Upper lobe of right lung (tissue), 1 donor: ENCODE results near the gene CALML4. TPM values are rescaled to one million over a fixed set of nuclear protein-coding genes. Genes with fewer than 3 reads are reported as not detected.

ENCODE experiments used
- ATAC-seq: fragments of 200-7000 bp; cut with Tn5 transposase; one replicate; pipeline ENCODE4 v1.9.1; 2020; ENCODE audit warnings: mild to moderate bottlenecking, moderate library complexity
- DNase-seq: peaks from one replicate; pipeline ENCODE4 v3.0.0-alpha.2; 2020
- H3K27ac ChIP-seq: fragments of 200-600 bp; one replicate; pipeline ENCODE4 v1.8.0; 2022
- H3K27me3 ChIP-seq: fragments of 200-600 bp; one replicate; pipeline ENCODE4 v1.8.0; 2022; ENCODE audit warnings: mild to moderate bottlenecking
- H3K36me3 ChIP-seq: fragments of 200-600 bp; one replicate; pipeline ENCODE4 v1.8.0; 2022
- H3K4me1 ChIP-seq: fragments of 200-600 bp; one replicate; pipeline ENCODE4 v1.8.0; 2022
- H3K4me3 ChIP-seq: fragments of 200-600 bp; one replicate; pipeline ENCODE4 v1.8.0; 2022; ENCODE audit warnings: mild to moderate bottlenecking
- H3K9me3 ChIP-seq: fragments of 200-600 bp; one replicate; pipeline ENCODE4 v1.8.0; 2022
- CTCF ChIP-seq: fragments of 200-600 bp; IDR thresholded peaks from one replicate; pipeline ENCODE4 v1.8.0; 2022; ENCODE audit warnings: antibody characterized with exemption
- intact Hi-C: fragments of 100-400 bp; cut with DNase I; formaldehyde crosslinking; loops from one replicate; pipeline ENCODE4 v1.11.0; 2022
- total RNA-seq: library from RNA; stranded (reverse); fragmentation: NEBNext Ultra II Directional; extraction: Animal tissue kit (Norgen Biotek cat#: 25700); gene quantifications from one replicate; pipeline ENCODE4 v1.2.1, GENCODE V29; 2021
- donor health status: DM: no; HTN: yes; CAD: no; lungs with severe emphysema.

Gene CALML4
- total RNA-seq, 1 donor from 2014 or later = 4.5 TPM

- Histone ChIP-seq H3K4me3 (no peak overlapping the region), H3K27me3 (no peaks in the 10 kb centered on the region), H3K36me3 (peaks cover 67% of the 10 kb centered on the region), H3K27ac (no peak overlapping the region), H3K9me3 (no peaks in the 10 kb centered on the region), H3K4me1 (peaks cover 13% of the 10 kb centered on the region)
- TF ChIP-seq CTCF = no peak
- intact Hi-C loops = no loop called here
- ATAC-seq (peak; percentile 16), DNase-seq (no peak)
Measured at GRCh38 chr15:68191555-68191954, 13.6 kb downstream of the CALML4 start.

- no peak for TF ChIP-seq CTCF
Measured at GRCh38 chr15:68190048-68190447, 15.1 kb downstream of the CALML4 start.

DNA sequence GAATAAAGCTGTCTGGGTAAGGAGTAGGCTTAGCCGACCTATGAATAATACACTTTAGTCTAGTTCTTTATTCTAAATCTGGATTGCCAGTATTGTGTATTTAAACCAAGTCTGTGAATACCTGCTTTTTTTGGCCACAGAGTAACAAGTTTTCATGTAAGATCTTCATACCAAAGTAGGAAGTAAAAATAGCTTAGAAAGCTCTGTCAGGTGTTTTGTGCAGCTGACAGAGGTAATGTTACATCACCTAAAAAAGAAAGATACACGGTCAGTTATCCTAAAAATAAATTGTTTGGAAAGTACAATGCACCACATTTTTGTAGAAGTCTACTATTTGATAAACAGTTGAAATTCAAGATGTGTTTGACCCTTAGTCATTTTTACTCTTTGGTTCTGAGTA is 16.5 kb downstream of the CALML4 start:
- Histone ChIP-seq H3K4me1 (peaks cover 13% of the 10 kb centered on the region), H3K9me3 (no peaks in the 10 kb centered on the region), H3K4me3 (no peak overlapping the region), H3K27me3 (no peaks in the 10 kb centered on the region), H3K36me3 (peaks cover 92% of the 10 kb centered on the region), H3K27ac (no peak overlapping the region)
- no peak for TF ChIP-seq CTCF
- no peak for DNase-seq
- intact Hi-C loops = no loop called here
- no peak for ATAC-seq

More at GRCh38 chr15:68190048-68190447, 15.1 kb downstream of the CALML4 start:
- DNase-seq (no peak), ATAC-seq (no peak)
- Histone ChIP-seq H3K36me3 (peaks cover 82% of the 10 kb centered on the region), H3K9me3 (no peaks in the 10 kb centered on the region), H3K27ac (no peak overlapping the region), H3K4me3 (no peak overlapping the region), H3K4me1 (peaks cover 13% of the 10 kb centered on the region), H3K27me3 (no peaks in the 10 kb centered on the region)
- intact Hi-C loops = no loop called here

GRCh38 chr15:68187559-68187958 is 17.6 kb downstream of the CALML4 start:
- intact Hi-C loops = no loop called here
- ATAC-seq = peak; percentile 59
- TF ChIP-seq CTCF = no peak
- Histone ChIP-seq H3K4me3 (no peak overlapping the region), H3K36me3 (peaks cover 92% of the 10 kb centered on the region), H3K9me3 (no peaks in the 10 kb centered on the region), H3K27me3 (no peaks in the 10 kb centered on the region), H3K27ac (no peak overlapping the region), H3K4me1 (peaks cover 13% of the 10 kb centered on the region)
- no peak for DNase-seq

DNA sequence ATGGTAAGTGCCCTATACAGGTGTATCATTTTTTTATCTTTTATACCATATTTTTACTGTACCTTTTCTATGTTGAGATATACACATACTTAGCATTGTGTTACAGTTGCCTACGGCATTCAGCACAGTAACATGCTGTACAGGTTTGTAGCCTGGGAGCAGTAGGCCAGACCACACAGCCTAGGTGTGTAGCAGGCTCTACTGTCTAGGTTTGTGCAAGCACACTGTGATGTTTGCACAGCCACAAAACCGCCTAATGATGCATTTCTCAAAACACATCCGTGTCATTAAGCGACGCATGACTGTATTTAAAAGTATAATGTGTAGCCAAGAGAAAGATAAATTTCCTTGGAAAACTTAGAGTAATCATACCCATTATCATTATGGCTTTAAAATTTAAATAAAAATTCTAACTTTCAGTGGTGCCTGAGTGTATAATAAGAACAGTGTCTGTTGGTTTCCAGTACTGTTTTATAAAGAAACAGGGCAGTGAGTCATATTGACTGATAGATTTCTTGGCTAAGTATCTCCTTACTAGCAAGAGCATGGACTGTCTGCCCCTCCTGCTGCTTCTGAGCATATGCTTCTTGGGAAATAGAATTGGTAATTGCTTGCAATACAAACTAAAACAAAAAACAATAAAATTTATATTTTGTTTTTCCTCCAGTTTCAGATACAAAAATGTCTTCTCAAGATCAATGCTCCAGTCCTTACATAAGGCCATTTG is 18.3 kb downstream of the CALML4 start:
- TF ChIP-seq CTCF = no peak
- no peak overlapping the region for H3K4me3 ChIP-seq
- no peaks in the 10 kb centered on the region for H3K27me3 ChIP-seq
- peaks cover 13% of the 10 kb centered on the region for H3K4me1 ChIP-seq
- no peak overlapping the region for H3K27ac ChIP-seq
- no peak for ATAC-seq
- no peak for DNase-seq
- H3K36me3 ChIP-seq = peaks cover 91% of the 10 kb centered on the region
- H3K9me3 ChIP-seq = no peaks in the 10 kb centered on the region
- intact Hi-C loops = no loop called here
